ENCODE results near the gene PPA2.
A peak's percentile ranks its signal among the peaks of the same experiment; 100 is the strongest.

Gene PPA2

DNA sequence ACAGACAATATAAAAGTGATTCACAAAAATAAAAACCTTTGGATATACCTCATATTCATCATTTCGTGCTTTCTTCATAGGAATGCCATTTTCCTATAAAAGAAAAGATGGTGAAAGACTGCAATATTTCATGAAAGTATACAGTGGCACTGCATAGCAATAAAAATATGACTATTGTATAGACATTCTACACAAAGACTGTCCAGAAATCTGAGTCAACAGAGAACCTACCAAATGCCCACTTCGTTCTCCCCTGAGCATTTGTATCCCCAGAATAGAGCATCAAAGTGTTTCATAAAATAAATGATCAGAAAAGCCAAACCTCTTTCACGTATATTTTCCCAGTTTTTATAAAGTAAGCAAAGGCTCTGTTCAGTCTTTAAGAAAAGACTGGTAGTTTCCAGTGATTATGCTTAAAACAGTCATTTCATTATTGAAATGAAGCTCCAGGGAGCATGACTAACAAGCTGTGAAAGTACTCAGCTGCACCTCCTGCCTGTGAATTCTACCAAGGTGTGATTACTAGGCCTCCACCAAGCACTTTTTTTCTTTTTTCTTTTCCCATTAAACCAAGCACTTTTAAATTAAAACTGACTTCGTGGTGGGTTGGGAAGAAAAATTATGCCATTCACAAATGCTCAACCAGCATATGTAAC, 20.2 kb downstream of the PPA2 start:
- H3K4me1 Mint-ChIP-seq (ENCODE audit: low read depth in 2 of 2) = peaks cover 3 to 36% of the 10 kb centered on the region in 2 donors
- no peaks in the 10 kb centered on the region for H3K9me3 Mint-ChIP-seq
- H3K27me3 Mint-ChIP-seq = no peaks in the 10 kb centered on the region
- ATAC-seq (replicated peaks) = no peak
- peaks cover 18% of the 10 kb centered on the region for H3K36me3 Mint-ChIP-seq (ENCODE audit: insufficient read depth)
- DNase-seq = no peak
- no peak overlapping the region for H3K27ac Mint-ChIP-seq
- no peak overlapping the region for H3K4me3 Mint-ChIP-seq

- no peaks in the 10 kb centered on the region for H3K27me3 Mint-ChIP-seq
- no peak for ATAC-seq (replicated peaks)
- H3K4me3 Mint-ChIP-seq = no peak overlapping the region
- H3K36me3 Mint-ChIP-seq (ENCODE audit: insufficient read depth) = peaks cover 19% of the 10 kb centered on the region
- no peaks in the 10 kb centered on the region for H3K9me3 Mint-ChIP-seq
- DNase-seq = no peak
- peaks cover 3 to 23% of the 10 kb centered on the region in 2 donors for H3K4me1 Mint-ChIP-seq (ENCODE audit: low read depth in 2 of 2)
- H3K27ac Mint-ChIP-seq = no peak overlapping the region
These were observed 22.5 kb downstream of the PPA2 start for GRCh38 chr4:105451346-105451745.

DNA sequence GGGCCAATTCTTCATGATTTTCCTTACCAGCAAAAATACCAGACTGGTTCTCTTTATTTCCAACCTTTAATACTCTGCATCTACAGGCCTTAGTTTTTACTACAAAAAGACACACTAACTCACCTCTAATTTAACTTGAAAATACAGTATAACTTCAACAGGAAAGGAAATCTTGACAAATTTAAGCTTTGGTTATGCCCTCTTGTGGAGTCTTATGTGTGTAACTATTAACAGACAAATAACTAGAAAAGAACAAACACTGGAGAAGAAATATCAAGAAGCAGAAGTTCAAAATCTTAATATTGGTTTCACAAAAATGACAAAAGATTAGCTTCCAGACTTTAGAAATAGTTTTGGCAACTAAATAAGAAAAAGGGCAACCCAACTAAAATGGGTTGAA, 33.0 kb downstream of the PPA2 start:
- H3K27me3 Mint-ChIP-seq = no peaks in the 10 kb centered on the region
- no peak overlapping the region for H3K27ac Mint-ChIP-seq
- H3K36me3 Mint-ChIP-seq (ENCODE audit: insufficient read depth) = peaks cover 18% of the 10 kb centered on the region
- no peaks in the 10 kb centered on the region for H3K4me1 Mint-ChIP-seq (ENCODE audit: low read depth in 2 of 2)
- ATAC-seq (replicated peaks) (no peak), DNase-seq (no peak)
- H3K9me3 Mint-ChIP-seq = peaks cover 3 to 6% of the 10 kb centered on the region in 2 donors
- no peak overlapping the region for H3K4me3 Mint-ChIP-seq

- no peak overlapping the region for H3K27ac Mint-ChIP-seq
- no peaks in the 10 kb centered on the region for H3K4me1 Mint-ChIP-seq (ENCODE audit: low read depth in 2 of 2)
- H3K4me3 Mint-ChIP-seq = no peak overlapping the region
- peaks cover 7 to 9% of the 10 kb centered on the region in 2 donors for H3K9me3 Mint-ChIP-seq
- peaks cover 15% of the 10 kb centered on the region for H3K36me3 Mint-ChIP-seq (ENCODE audit: insufficient read depth)
- DNase-seq (no peak), ATAC-seq (replicated peaks) (no peak)
- no peaks in the 10 kb centered on the region for H3K27me3 Mint-ChIP-seq
These were observed 36.2 kb downstream of the PPA2 start for GRCh38 chr4:105437637-105438036.

- H3K9me3 Mint-ChIP-seq = peaks cover 7 to 9% of the 10 kb centered on the region in 2 donors
- H3K27me3 Mint-ChIP-seq = no peaks in the 10 kb centered on the region
- DNase-seq = no peak
- H3K4me3 Mint-ChIP-seq = no peak overlapping the region
- peaks cover 16% of the 10 kb centered on the region for H3K36me3 Mint-ChIP-seq (ENCODE audit: insufficient read depth)
- no peak overlapping the region for H3K27ac Mint-ChIP-seq
- no peak for ATAC-seq (replicated peaks)
- no peaks in the 10 kb centered on the region for H3K4me1 Mint-ChIP-seq (ENCODE audit: low read depth in 2 of 2)
These were observed 37.4 kb downstream of the PPA2 start for GRCh38 chr4:105436414-105436813.

- Mint-ChIP-seq H3K36me3 (ENCODE audit: insufficient read depth) (peaks cover 26% of the 10 kb centered on the region), H3K4me3 (no peak overlapping the region), H3K9me3 (peaks cover 7 to 9% of the 10 kb centered on the region in 2 donors), H3K4me1 (ENCODE audit: low read depth in 2 of 2) (no peaks in the 10 kb centered on the region), H3K27ac (no peak overlapping the region), H3K27me3 (no peaks in the 10 kb centered on the region)
- no peak for ATAC-seq (replicated peaks)
- no peak for DNase-seq
These were observed 38.9 kb downstream of the PPA2 start for GRCh38 chr4:105434940-105435339.

- Mint-ChIP-seq H3K4me3 (no peak overlapping the region), H3K36me3 (ENCODE audit: insufficient read depth) (peaks cover 24% of the 10 kb centered on the region), H3K4me1 (ENCODE audit: low read depth in 2 of 2) (no peaks in the 10 kb centered on the region), H3K9me3 (peaks cover 7 to 9% of the 10 kb centered on the region in 2 donors), H3K27ac (no peak overlapping the region), H3K27me3 (no peaks in the 10 kb centered on the region)
- DNase-seq (no peak), ATAC-seq (replicated peaks) (no peak)
These were observed 40.4 kb downstream of the PPA2 start for GRCh38 chr4:105433421-105433820.

DNA sequence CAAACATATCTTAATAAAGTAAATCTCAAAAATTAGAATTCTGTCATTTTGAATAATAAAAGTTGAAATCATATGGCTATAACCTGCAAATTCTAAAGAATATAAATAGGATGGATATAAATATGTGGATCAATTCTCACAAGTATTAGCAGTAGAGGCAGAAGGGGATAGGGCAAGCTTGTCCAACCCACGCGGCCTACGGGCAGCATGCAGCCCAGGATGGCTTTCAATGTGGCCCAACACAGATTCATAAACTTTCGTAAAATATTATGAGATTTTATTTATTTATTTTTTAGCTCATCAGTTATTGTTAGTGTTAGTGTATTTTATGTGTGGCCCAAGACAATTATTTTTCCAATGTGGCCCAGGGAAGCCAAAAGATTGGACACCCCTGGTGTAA, 41.4 kb downstream of the PPA2 start:
- Mint-ChIP-seq H3K9me3 (peaks cover 7 to 9% of the 10 kb centered on the region in 2 donors), H3K4me3 (no peak overlapping the region), H3K27ac (no peak overlapping the region), H3K4me1 (ENCODE audit: low read depth in 2 of 2) (no peaks in the 10 kb centered on the region), H3K36me3 (ENCODE audit: insufficient read depth) (peaks cover 21% of the 10 kb centered on the region), H3K27me3 (no peaks in the 10 kb centered on the region)
- DNase-seq (no peak), ATAC-seq (replicated peaks) (no peak)

DNA sequence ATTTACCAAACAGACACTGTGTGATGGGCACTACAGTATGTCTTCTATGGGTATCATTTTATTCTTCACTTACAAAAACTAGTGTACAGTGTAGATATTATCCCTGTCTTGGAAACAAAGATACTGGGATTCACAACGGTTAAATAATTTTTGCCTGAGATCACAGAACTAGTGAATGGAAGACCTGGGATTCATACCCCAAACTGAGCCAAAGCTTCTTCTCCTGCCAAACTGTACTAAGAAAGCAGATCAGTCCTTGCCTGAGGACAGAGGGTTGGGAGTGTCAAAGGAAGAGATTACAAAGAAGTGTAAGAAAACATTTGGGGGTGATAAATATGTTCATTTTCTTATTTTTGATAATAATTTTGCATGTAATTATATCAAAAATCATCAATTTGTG, 43.1 kb downstream of the PPA2 start:
- no peak for DNase-seq
- peaks cover under 1 to 1% of the 10 kb centered on the region in 2 donors for H3K4me1 Mint-ChIP-seq (ENCODE audit: low read depth in 2 of 2)
- H3K36me3 Mint-ChIP-seq (ENCODE audit: insufficient read depth) = peaks cover 10% of the 10 kb centered on the region
- no peaks in the 10 kb centered on the region for H3K27me3 Mint-ChIP-seq
- H3K4me3 Mint-ChIP-seq = no peak overlapping the region
- no peak for ATAC-seq (replicated peaks)
- no peak overlapping the region for H3K27ac Mint-ChIP-seq
- H3K9me3 Mint-ChIP-seq = peaks cover under 1 to 6% of the 10 kb centered on the region in 2 donors

DNA sequence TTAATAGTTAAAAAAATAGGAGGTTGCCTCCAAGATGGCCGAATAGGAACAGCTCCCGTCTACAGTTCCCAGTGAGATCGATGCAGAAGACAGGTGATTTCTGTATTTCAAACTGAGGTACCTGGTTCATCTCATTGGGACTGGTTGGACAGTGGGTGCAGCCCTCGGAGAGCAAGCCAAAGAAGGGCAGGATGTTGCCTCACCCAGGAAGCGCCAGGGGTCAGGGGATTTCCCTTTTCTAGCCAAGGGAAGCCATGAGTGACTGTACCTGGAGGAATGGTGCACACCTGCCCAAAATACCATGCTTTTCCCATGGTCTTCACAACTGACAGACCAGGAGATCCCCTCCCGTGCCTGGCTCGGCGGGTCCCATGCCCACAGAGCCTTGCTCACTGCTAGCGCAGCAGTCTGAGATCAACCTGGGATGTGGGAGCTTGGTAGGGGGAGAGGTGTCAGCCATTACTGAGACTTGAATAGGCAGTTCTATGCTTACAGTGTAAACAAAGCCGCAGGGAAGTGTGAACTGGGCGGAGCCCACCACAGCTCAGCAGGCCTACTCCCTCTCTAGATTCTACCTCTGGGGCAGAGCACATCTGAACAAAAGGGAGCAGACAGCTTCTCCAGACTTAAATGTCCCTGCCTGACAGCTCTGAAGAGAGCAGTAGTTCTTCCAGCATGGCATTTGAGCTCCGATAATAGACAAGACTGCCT, 47.5 kb downstream of the PPA2 start:
- DNase-seq = no peak
- Mint-ChIP-seq H3K9me3 (no peaks in the 10 kb centered on the region), H3K27me3 (no peaks in the 10 kb centered on the region), H3K4me3 (no peak overlapping the region), H3K4me1 (ENCODE audit: low read depth in 2 of 2) (peaks cover 10 to 11% of the 10 kb centered on the region in 2 donors), H3K27ac (no peak overlapping the region), H3K36me3 (ENCODE audit: insufficient read depth) (peaks cover 16% of the 10 kb centered on the region)
- peak; percentile 54 for ATAC-seq (replicated peaks)

GRCh38 chr4:105422207-105422920, 51.5 kb downstream of the PPA2 start:
- Mint-ChIP-seq H3K4me3 (no peak overlapping the region), H3K27ac (peak overlapping the region in 1 of 2 donors; percentile 20), H3K36me3 (ENCODE audit: insufficient read depth) (peaks cover 20% of the 10 kb centered on the region), H3K9me3 (no peaks in the 10 kb centered on the region), H3K27me3 (no peaks in the 10 kb centered on the region), H3K4me1 (ENCODE audit: low read depth in 2 of 2) (peaks cover 10 to 17% of the 10 kb centered on the region in 2 donors)
- ATAC-seq (replicated peaks) (no peak), DNase-seq (no peak)

- no peak for ATAC-seq (replicated peaks)
- DNase-seq = no peak
- Mint-ChIP-seq H3K27ac (peak overlapping the region in 1 of 2 donors; percentile 15), H3K27me3 (no peaks in the 10 kb centered on the region), H3K4me3 (no peak overlapping the region), H3K4me1 (ENCODE audit: low read depth in 2 of 2) (peaks cover 0 to 6% of the 10 kb centered on the region in 2 donors), H3K9me3 (no peaks in the 10 kb centered on the region), H3K36me3 (ENCODE audit: insufficient read depth) (peaks cover 12% of the 10 kb centered on the region)
These were observed 56.2 kb downstream of the PPA2 start for GRCh38 chr4:105417624-105418023.

DNA sequence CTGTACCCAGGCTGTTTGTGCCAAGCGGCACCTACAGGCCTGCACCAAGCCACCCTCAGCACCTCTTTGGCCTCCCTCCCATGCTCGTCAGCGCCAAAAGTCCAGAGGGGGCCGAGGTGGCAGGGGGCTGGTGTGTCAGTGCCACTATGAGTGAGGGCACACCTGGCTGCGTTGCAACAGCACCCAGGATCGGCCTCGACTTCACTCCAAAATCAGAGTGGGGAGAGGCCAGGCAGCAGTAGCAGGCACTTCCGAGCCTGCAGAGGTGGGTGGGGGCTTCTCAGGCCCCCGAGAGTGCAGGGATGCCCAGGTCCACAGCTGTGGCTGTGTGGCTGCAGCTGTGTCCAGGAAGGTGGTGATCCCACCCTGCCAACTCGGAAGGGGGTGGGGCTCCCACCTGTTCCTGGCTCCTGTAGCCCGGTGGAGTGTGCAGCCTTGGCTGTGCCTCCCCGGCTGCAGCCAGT, 58.5 kb downstream of the PPA2 start:
- H3K27me3 Mint-ChIP-seq = no peaks in the 10 kb centered on the region
- ATAC-seq (replicated peaks) = no peak
- H3K36me3 Mint-ChIP-seq (ENCODE audit: insufficient read depth) = peaks cover 5% of the 10 kb centered on the region
- H3K4me3 Mint-ChIP-seq = no peak overlapping the region
- peaks cover 0 to 11% of the 10 kb centered on the region in 2 donors for H3K4me1 Mint-ChIP-seq (ENCODE audit: low read depth in 2 of 2)
- peak overlapping the region in 1 of 2 donors; percentile 11 for H3K27ac Mint-ChIP-seq
- DNase-seq = no peak
- peaks cover 0 to 8% of the 10 kb centered on the region in 2 donors for H3K9me3 Mint-ChIP-seq
